Pulmonary artery endothelial cell (primary cell): ENCODE data around the gene TIMP1. TPM values are rescaled to one million over a fixed set of nuclear protein-coding genes. Genes with fewer than 3 reads are reported as not detected.

Source experiments
- DNase-seq: peaks from one replicate; pipeline ENCODE4 v3.0.0-alpha.2; 2011; ENCODE audit warnings: low read depth, low spot score
- total RNA-seq: library from RNA; depleted of rRNA; stranded (reverse); fragments of >200 nt; gene quantifications from 2 replicates; pipeline ENCODE4 v1.2.3, GENCODE V29; 2014

Gene TIMP1
- total RNA-seq, 1 donor from 2014 or later = 52.0 TPM

DNA sequence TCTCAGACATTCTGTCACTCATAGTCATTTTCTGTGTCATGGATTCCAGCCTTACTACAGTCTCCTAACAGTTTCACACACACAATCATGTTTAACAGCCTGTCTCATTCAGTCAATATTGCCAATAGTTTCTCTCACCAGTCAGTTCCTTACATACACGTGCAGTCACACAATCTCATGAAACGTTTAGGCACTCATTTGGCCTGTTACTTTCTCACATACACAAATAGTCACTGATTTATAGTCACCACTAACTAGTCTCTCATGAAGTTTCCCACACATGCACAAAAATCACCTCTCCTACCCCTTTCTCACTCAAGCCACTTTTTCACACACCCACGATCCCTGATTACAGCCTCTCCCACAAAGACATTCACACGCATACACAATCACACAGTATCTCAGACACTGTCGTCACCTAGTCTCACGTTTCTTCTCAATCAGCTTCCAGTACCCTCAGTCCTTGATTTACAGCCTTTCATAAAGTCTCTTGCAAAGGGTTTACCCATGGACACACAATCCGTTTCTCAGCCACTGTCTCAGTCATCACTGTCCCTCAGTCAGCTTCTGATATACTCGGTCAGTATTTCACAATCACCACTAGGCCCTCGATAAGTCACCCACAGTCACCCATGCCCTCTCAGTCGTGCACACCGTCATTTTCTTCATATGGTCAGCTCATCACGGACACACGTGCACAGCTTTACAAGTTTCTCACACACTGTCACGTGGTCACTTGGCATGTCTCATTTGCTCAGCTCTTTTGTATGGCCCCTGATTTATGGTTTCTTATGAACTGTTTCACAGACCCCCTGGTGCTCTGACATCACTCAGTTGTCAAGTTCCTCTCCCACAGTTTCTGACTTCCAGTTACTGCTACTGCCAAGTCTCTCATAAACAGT, 51.7 kb downstream of the TIMP1 start:
- DNase-seq = no peak

GRCh38 chrX:47634871-47635575, 52.8 kb downstream of the TIMP1 start:
- no peak for DNase-seq

Other genes starting within 250 kb of the TIMP1 start
- gene ZNF157, start 211.9 kb upstream of the TIMP1 start, total RNA-seq = not detected in 2 replicates
- 4.2 and 7.2 TPM in 2 replicates for gene ZNF41, start 99.2 kb upstream of the TIMP1 start, total RNA-seq
- 10.6 and 16.6 TPM in 2 replicates for gene ARAF, start 21.2 kb upstream of the TIMP1 start, total RNA-seq
- gene SYN1, start 37.4 kb downstream of the TIMP1 start, total RNA-seq = not detected in 2 replicates
- 0.13 and 0.18 TPM in 2 replicates for gene CFP, start 47.5 kb downstream of the TIMP1 start, total RNA-seq
- 10.7 and 14.8 TPM in 2 replicates for gene ELK1, start 68.1 kb downstream of the TIMP1 start, total RNA-seq
- gene UXT, start 76.7 kb downstream of the TIMP1 start, total RNA-seq = 89.2 and 117 TPM in 2 replicates